Osteoblast (primary cell): ENCODE measurements around the gene NCEH1. TPM values are rescaled to one million over a fixed set of nuclear protein-coding genes. Genes with fewer than 3 reads are reported as not detected.

Experiments
- DNase-seq: peaks from one replicate; pipeline ENCODE4 v3.0.0; 2011; ENCODE audit warnings: low spot score, mixed read lengths; ENCODE audit not compliant: insufficient read length; ENCODE audit errors: missing footprints
- H2AFZ ChIP-seq: 2 replicates; pipeline ENCODE4 v1.6.0; 2011; ENCODE audit warnings: mild to moderate bottlenecking, low read length
- H3K27ac ChIP-seq: 2 replicates; pipeline ENCODE4 v1.5.1; 2011; ENCODE audit warnings: mild to moderate bottlenecking, low read depth, low read length, moderate library complexity
- H3K27me3 ChIP-seq: 2 replicates; pipeline ENCODE4 v1.6.0; 2012; ENCODE audit warnings: mild to moderate bottlenecking, control low read depth, inconsistent platforms, low read length, moderate library complexity; ENCODE audit not compliant: insufficient read depth
- H3K36me3 ChIP-seq: 2 replicates; pipeline ENCODE4 v1.5.1; 2011; ENCODE audit warnings: mild to moderate bottlenecking, low read length, control low read depth, moderate library complexity; ENCODE audit not compliant: insufficient read depth
- H3K4me1 ChIP-seq: 2 replicates; pipeline ENCODE4 v1.5.1; 2011; ENCODE audit warnings: mild to moderate bottlenecking, low read length, control low read depth, moderate library complexity; ENCODE audit not compliant: insufficient read depth
- H3K4me2 ChIP-seq: 2 replicates; pipeline ENCODE4 v1.6.0; 2011; ENCODE audit warnings: mild to moderate bottlenecking, low read length; ENCODE audit not compliant: insufficient read depth
- H3K4me3 ChIP-seq: fragments of 200-600 bp; sonication (generic); 3 replicates; pipeline ENCODE4 v1.5.1; 2012; ENCODE audit warnings: mild to moderate bottlenecking, low read length, inconsistent platforms; ENCODE audit not compliant: insufficient read depth
- H3K79me2 ChIP-seq: 2 replicates; pipeline ENCODE4 v1.6.0; 2012; ENCODE audit warnings: mild to moderate bottlenecking, low read length, control low read depth, inconsistent platforms; ENCODE audit not compliant: insufficient read depth
- H3K9me3 ChIP-seq: 2 replicates; pipeline ENCODE4 v1.5.1; 2011; ENCODE audit warnings: low read depth, low read length, control low read depth
- H4K20me1 ChIP-seq: 2 replicates; pipeline ENCODE4 v1.6.0; 2012; ENCODE audit warnings: mild to moderate bottlenecking, low read length, control low read depth; ENCODE audit not compliant: insufficient read depth
- CTCF ChIP-seq: IDR thresholded peaks from 2 replicates; pipeline ENCODE4 v1.5.1; 2011; ENCODE audit warnings: mild to moderate bottlenecking, low read depth, low read length, moderate library complexity; ENCODE audit errors: extremely low read depth
- total RNA-seq: library from RNA; depleted of rRNA; stranded (reverse); fragments of >200 nt; gene quantifications from 2 replicates; pipeline ENCODE4 v1.2.3, GENCODE V29; 2012

The NCEH1 gene
- total RNA-seq, 1 donor = 10.9 TPM

DNA sequence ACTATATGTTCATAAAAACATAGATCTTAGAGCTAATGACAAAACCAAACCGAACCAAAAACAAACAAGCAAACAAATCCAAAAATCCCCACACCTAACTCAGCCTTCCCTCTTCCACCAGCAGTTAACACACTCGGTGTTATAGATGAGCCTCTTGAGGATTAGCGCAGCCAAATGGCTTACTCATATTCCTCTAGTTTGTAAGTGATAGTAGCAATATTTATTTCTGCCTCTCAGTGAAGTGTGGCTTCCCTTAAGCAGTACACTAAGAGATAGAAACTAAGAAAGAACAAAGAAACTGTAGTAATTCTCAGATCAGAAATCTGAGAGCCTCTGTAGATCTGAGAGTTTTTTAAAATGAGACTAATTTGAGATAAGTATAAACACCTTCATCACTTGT lies 2.4 kb upstream of the NCEH1 start:
- H2AFZ ChIP-seq = no peak overlapping the region
- peaks cover 20% of the 10 kb centered on the region for H3K79me2 ChIP-seq
- peak; percentile 71 for DNase-seq
- TF ChIP-seq CTCF = no peak
- H4K20me1 ChIP-seq = peaks cover 5% of the 10 kb centered on the region
- no peak overlapping the region for H3K4me2 ChIP-seq
- peaks cover 30% of the 10 kb centered on the region for H3K4me1 ChIP-seq
- no peaks in the 10 kb centered on the region for H3K36me3 ChIP-seq
- no peaks in the 10 kb centered on the region for H3K9me3 ChIP-seq
- H3K4me3 ChIP-seq = no peak overlapping the region
- no peak overlapping the region for H3K27ac ChIP-seq
- no peaks in the 10 kb centered on the region for H3K27me3 ChIP-seq

GRCh38 chr3:172711454-172711795 lies 558 bp upstream of the NCEH1 start:
- Histone ChIP-seq H3K9me3 (no peaks in the 10 kb centered on the region), H2AFZ (peak overlapping the region; percentile 78), H3K79me2 (peaks cover 37% of the 10 kb centered on the region), H4K20me1 (peaks cover 5% of the 10 kb centered on the region), H3K36me3 (no peaks in the 10 kb centered on the region), H3K27me3 (no peaks in the 10 kb centered on the region), H3K27ac (peak overlapping the region; percentile 97), H3K4me3 (peak overlapping the region; percentile 86), H3K4me2 (peak overlapping the region; percentile 83), H3K4me1 (peaks cover 31% of the 10 kb centered on the region)
- DNase-seq = no peak
- no peak for TF ChIP-seq CTCF

DNA sequence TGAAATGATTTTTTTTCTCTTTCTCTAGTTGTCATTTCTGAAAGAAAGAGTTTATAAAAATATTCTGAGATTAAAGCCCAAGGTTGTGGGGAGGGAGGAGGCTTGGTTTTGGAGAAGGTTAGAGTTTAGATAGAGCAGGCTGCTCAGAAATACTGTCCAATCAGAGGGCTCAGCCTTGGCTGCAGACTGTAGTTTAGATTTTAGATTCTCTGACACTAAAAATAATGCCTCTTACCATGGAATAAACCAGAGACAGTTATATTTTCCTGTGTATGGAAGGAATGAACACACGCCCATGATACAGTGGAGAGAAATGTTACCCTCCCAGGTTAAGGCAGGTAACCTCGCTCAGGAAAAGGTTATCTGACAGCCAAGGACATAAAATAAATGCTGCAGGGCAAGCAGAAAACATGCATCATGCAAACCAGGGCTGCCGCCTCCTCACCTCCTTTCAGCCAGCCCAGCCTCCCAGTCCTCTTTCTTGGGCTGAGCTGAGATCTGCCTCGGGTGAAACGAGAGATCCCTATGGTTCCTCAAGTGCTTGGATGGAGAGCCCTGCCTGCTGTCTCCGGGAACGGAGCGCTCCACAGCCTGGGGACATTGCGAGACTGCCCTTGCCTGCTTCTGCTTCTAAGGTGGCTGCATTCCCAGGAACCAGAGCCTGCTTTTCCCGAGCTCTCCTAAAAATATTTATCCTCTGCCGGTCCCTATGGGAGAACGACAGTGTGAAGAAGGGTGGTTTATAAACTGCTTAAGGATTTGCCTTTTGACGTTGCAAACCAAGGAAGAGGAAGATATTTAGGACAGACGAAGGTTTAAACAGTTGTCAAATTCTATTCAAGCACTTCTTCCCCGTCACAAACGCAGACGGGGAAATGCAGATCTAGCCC lies 848 bp downstream of the NCEH1 start:
- no peaks in the 10 kb centered on the region for H3K9me3 ChIP-seq
- DNase-seq = peak; percentile 72
- peak overlapping the region; percentile 97 for H3K27ac ChIP-seq
- no peaks in the 10 kb centered on the region for H3K36me3 ChIP-seq
- H3K4me3 ChIP-seq = peak overlapping the region; percentile 86
- H3K4me2 ChIP-seq = peak overlapping the region; percentile 83
- no peak for TF ChIP-seq CTCF
- peaks cover 31% of the 10 kb centered on the region for H3K4me1 ChIP-seq
- H2AFZ ChIP-seq = peak overlapping the region; percentile 80
- H3K27me3 ChIP-seq = no peaks in the 10 kb centered on the region
- peaks cover 5% of the 10 kb centered on the region for H4K20me1 ChIP-seq
- peaks cover 51% of the 10 kb centered on the region for H3K79me2 ChIP-seq

GRCh38 chr3:172708921-172709773 lies 1.7 kb downstream of the NCEH1 start:
- Histone ChIP-seq H3K27me3 (no peaks in the 10 kb centered on the region), H3K4me2 (peak overlapping the region; percentile 83), H3K4me3 (peak overlapping the region; percentile 86), H3K4me1 (peaks cover 31% of the 10 kb centered on the region), H3K36me3 (no peaks in the 10 kb centered on the region), H3K9me3 (no peaks in the 10 kb centered on the region), H2AFZ (no peak overlapping the region), H4K20me1 (peaks cover 5% of the 10 kb centered on the region), H3K27ac (peak overlapping the region; percentile 97), H3K79me2 (peaks cover 60% of the 10 kb centered on the region)
- no peak for TF ChIP-seq CTCF
- no peak for DNase-seq
